Measurements from ENCODE around the gene CNKSR2. TPM values are rescaled to one million over a fixed set of nuclear protein-coding genes. Genes with fewer than 3 reads are reported as not detected.

CNKSR2 gene
- total RNA-seq, 1 experiment from 2014 or later, result 11.3 TPM

GRCh38 chrX:21493226-21493830, 119.1 kb downstream of the CNKSR2 start:
- POLR2A ChIA-PET, result no interaction called here
- CTCF ChIA-PET, result no interaction called here
- Mint-ChIP-seq H3K9me3 (no peaks in the 10 kb centered on the region), H3K4me1 (peaks cover 12% of the 10 kb centered on the region), H3K27me3 (ENCODE audit: low read depth) (no peaks in the 10 kb centered on the region), H3K27ac (no peak overlapping the region), H3K36me3 (no peaks in the 10 kb centered on the region), H3K4me3 (no peak overlapping the region)
- DNase-seq (ENCODE audit: low spot score), result no peak
- ATAC-seq, result no peak
- TF ChIP-seq ZBTB43 (CRISPR knock-in tag; IDR thresholded peaks at IDR 0.05) (no peak), CBFB (CRISPR knock-in tag; IDR thresholded peaks at IDR 0.05; ENCODE audit: low read depth) (no peak), ZNF532 (CRISPR knock-in tag; IDR thresholded peaks at IDR 0.05; ENCODE audit: borderline replicate concordance) (no peak), ZNF281 (CRISPR knock-in tag; IDR thresholded peaks at IDR 0.05) (no peak), ZNF396 (CRISPR knock-in tag; IDR thresholded peaks at IDR 0.05; ENCODE audit: borderline replicate concordance) (no peak), CTCF (IDR thresholded peaks at IDR 0.05) (no peak), ZSCAN18 (CRISPR knock-in tag; IDR thresholded peaks at IDR 0.05) (no peak)

GRCh38 chrX:21503593-21503992, 129.4 kb downstream of the CNKSR2 start:
- Mint-ChIP-seq H3K36me3 (no peaks in the 10 kb centered on the region), H3K4me3 (no peak overlapping the region), H3K27ac (no peak overlapping the region), H3K9me3 (no peaks in the 10 kb centered on the region), H3K4me1 (no peaks in the 10 kb centered on the region), H3K27me3 (ENCODE audit: low read depth) (no peaks in the 10 kb centered on the region)
- ChIA-PET CTCF (no interaction called here), POLR2A (no interaction called here)
- no peak for ATAC-seq
- no peak for DNase-seq (ENCODE audit: low spot score)
- no peak for TF ChIP-seq ZNF416 (CRISPR knock-in tag; IDR thresholded peaks at IDR 0.05)
- TF ChIP-seq ATF2 (CRISPR knock-in tag; IDR thresholded peaks at IDR 0.05; ENCODE audit: borderline replicate concordance, low read depth), result no peak
- no peak for TF ChIP-seq CDX4 (CRISPR knock-in tag; IDR thresholded peaks at IDR 0.05; ENCODE audit: borderline replicate concordance)
- TF ChIP-seq E2F1 (CRISPR knock-in tag; IDR thresholded peaks at IDR 0.05), result no peak
- no peak for TF ChIP-seq SP1 (CRISPR knock-in tag; conservative IDR thresholded peaks at IDR 0.05)
- TF ChIP-seq AFF4 (CRISPR knock-in tag; IDR thresholded peaks at IDR 0.05; ENCODE audit: borderline replicate concordance), result no peak
- TF ChIP-seq ZNF263 (CRISPR knock-in tag; IDR thresholded peaks at IDR 0.05; ENCODE audit: low read depth), result no peak

Data from WTC11 (cell line).